Measurements from ENCODE around the gene GRIN2A. TPM values are rescaled to one million over a fixed set of nuclear protein-coding genes. Genes with fewer than 3 reads are reported as not detected.

Gene GRIN2A
- total RNA-seq, 2 donors from 2014 or later = 0.26 to 21.4 TPM

DNA sequence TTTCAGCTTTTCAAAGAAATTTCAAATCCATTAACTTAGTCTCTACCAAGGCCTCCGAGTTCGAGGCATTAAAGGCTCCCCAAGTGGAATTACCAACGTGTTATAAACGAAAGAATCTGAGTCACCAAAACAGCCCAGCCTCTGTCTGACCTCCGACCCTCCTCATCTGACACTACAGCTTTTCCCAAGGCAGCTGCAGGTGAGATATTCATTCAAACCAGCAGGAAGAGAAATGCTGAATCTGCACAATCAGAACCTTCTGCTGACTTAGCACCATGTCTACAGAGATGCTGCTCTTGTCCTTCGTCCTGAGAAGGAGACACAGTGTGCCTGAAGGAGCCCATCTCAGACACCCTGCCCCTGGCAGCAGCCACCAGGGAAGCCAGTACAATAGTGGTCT, 30.5 kb downstream of the GRIN2A start:
- 46 to 58% methylated on average over 6 of the region's 6 CpGs for WGBS, 2 donors
- DNase-seq = no peak
- no peak overlapping the region for H3K27ac ChIP-seq
- no peaks in the 10 kb centered on the region for H3K4me1 ChIP-seq
- H3K9me3 ChIP-seq = no peaks in the 10 kb centered on the region
- H3K27me3 ChIP-seq = no peaks in the 10 kb centered on the region
- H3K36me3 ChIP-seq (replicated peaks in 1 of 2; ENCODE audit: insufficient read depth in 1 of 2, low read depth in 2 of 2) = no peaks in the 10 kb centered on the region
- no peak overlapping the region for H3K4me3 ChIP-seq
- no peak for ATAC-seq
- intact Hi-C loops (cut with DNase I) = no loop called here
- TF ChIP-seq, protein P1, sequence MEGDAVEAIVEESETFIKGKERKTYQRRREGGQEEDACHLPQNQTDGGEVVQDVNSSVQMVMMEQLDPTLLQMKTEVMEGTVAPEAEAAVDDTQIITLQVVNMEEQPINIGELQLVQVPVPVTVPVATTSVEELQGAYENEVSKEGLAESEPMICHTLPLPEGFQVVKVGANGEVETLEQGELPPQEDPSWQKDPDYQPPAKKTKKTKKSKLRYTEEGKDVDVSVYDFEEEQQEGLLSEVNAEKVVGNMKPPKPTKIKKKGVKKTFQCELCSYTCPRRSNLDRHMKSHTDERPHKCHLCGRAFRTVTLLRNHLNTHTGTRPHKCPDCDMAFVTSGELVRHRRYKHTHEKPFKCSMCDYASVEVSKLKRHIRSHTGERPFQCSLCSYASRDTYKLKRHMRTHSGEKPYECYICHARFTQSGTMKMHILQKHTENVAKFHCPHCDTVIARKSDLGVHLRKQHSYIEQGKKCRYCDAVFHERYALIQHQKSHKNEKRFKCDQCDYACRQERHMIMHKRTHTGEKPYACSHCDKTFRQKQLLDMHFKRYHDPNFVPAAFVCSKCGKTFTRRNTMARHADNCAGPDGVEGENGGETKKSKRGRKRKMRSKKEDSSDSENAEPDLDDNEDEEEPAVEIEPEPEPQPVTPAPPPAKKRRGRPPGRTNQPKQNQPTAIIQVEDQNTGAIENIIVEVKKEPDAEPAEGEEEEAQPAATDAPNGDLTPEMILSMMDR (IDR thresholded peaks at IDR 0.05) = no peak
- no peak for TF ChIP-seq POLR2A (IDR thresholded peaks at IDR 0.05)

DNA sequence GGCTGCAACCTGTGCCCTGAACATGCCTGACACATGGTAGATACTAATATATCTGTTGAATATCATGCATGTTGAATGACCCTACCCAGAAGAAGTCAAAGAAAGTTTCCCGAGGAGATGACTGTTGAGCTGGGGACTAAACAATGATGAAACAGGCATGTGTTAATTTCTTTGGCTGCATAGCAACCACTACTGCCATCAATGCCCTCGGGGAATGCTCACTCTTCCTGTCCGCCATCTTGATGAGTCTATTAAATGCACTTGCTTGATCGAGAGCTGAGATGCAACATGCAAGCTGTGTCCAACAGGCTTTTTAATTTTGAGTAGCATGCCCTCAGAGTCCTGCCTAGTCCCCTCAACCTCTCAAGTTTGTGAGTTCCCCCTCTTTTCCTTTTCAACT, 31.3 kb downstream of the GRIN2A start:
- H3K4me1 ChIP-seq = no peaks in the 10 kb centered on the region
- WGBS, 2 donors = 58 to 78% methylated on average over 4 of the region's 4 CpGs
- ATAC-seq (no peak), DNase-seq (no peak)
- H3K36me3 ChIP-seq (replicated peaks in 1 of 2; ENCODE audit: insufficient read depth in 1 of 2, low read depth in 2 of 2) = no peaks in the 10 kb centered on the region
- intact Hi-C loops (cut with DNase I) = no loop called here
- no peak overlapping the region for H3K4me3 ChIP-seq
- no peaks in the 10 kb centered on the region for H3K9me3 ChIP-seq
- no peak for TF ChIP-seq POLR2A (IDR thresholded peaks at IDR 0.05)
- TF ChIP-seq, protein P1 (IDR thresholded peaks at IDR 0.05) = no peak
- no peak overlapping the region for H3K27ac ChIP-seq
- no peaks in the 10 kb centered on the region for H3K27me3 ChIP-seq

DNA sequence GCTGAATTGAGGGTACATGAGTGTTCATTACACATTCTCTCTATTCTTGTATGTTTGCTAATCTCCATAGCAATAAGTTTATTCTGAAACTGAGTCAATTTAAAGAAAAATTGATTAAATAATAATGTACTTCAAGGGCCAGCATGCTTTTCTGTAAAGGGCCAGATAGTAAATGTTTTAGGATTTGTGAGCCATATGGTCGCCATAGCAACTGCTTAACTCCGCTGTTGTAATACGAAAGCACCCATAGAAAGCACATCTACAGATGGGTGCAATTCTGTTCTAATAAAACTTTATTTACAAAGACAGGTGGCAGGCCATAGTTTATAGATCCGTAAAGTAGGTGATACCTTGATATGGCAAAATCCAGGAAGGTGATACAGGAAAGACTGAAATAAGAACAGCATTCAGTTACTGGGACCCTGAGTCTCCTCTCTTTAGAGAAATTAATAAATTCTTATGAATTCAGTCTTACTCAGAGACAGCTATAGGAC, 36.6 kb downstream of the GRIN2A start:
- no peaks in the 10 kb centered on the region for H3K27me3 ChIP-seq
- no peak overlapping the region for H3K4me3 ChIP-seq
- intact Hi-C loops (cut with DNase I) = no loop called here
- no peaks in the 10 kb centered on the region for H3K9me3 ChIP-seq
- H3K36me3 ChIP-seq (replicated peaks in 1 of 2; ENCODE audit: insufficient read depth in 1 of 2, low read depth in 2 of 2) = no peaks in the 10 kb centered on the region
- ATAC-seq = no peak
- no peak overlapping the region for H3K27ac ChIP-seq
- WGBS, 2 donors = 63 to 87% methylated on average over 4 of the region's 4 CpGs
- no peak for DNase-seq
- H3K4me1 ChIP-seq = no peaks in the 10 kb centered on the region
- TF ChIP-seq, protein P1 (IDR thresholded peaks at IDR 0.05) = no peak
- no peak for TF ChIP-seq POLR2A (IDR thresholded peaks at IDR 0.05)

DNA sequence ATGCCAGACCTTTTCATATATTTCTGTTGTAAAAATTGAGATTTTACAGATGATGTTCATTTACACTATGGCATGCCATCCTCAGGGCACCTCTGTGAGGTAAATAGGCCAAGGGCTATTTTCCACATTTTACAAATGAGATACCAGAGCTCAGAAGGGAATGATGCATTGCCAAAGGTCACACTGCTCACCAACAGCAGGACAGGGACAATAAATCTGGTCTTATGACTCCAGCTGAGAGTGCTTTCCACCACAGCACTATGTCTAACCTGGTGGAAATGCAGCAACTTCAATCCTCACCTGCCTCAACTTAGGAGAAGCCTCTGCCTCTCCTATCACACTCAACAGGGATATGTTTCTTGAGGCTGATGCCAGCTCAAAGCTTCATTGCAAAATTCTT, 40.6 kb downstream of the GRIN2A start:
- H3K9me3 ChIP-seq = no peaks in the 10 kb centered on the region

DNA sequence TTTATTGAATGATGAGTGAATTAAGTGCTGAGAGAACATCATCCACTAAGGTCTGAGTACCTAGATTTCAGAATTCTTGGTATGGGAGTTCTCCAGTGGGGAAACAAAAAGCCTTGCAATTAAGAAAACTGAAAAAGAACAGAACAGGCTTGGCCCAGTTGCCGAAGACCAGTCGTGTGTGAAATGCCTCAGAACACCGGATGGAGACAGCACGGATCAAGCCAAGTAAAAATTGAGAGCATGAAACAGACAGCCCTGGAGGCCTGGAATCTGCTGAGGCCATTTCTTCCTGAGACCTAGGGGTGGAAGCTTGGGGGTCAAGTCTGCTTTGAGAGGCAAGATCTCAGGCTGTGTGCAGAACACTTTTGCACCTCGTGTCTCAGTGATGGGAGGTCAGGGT, 43.3 kb downstream of the GRIN2A start:
- H3K4me3 ChIP-seq = no peak overlapping the region
- no peak for DNase-seq
- TF ChIP-seq, protein P1 (IDR thresholded peaks at IDR 0.05) = no peak
- no peak for TF ChIP-seq POLR2A (IDR thresholded peaks at IDR 0.05)
- no peak for ATAC-seq
- no peaks in the 10 kb centered on the region for H3K27me3 ChIP-seq
- H3K4me1 ChIP-seq = no peaks in the 10 kb centered on the region
- no peak overlapping the region for H3K27ac ChIP-seq
- no peaks in the 10 kb centered on the region for H3K36me3 ChIP-seq (replicated peaks in 1 of 2; ENCODE audit: insufficient read depth in 1 of 2, low read depth in 2 of 2)
- 73 to 81% methylated on average over 5 of the region's 5 CpGs for WGBS, 2 donors
- no peaks in the 10 kb centered on the region for H3K9me3 ChIP-seq
- intact Hi-C loops (cut with DNase I) = no loop called here

More for the DNA sequence above, 40.6 kb downstream of the GRIN2A start:
- intact Hi-C loops (cut with DNase I) = no loop called here
- TF ChIP-seq, protein P1 (IDR thresholded peaks at IDR 0.05) = no peak
- TF ChIP-seq POLR2A (IDR thresholded peaks at IDR 0.05) = no peak
- ATAC-seq (no peak), DNase-seq (no peak)
- no peaks in the 10 kb centered on the region for H3K4me1 ChIP-seq
- H3K36me3 ChIP-seq (replicated peaks in 1 of 2; ENCODE audit: insufficient read depth in 1 of 2, low read depth in 2 of 2) = no peaks in the 10 kb centered on the region
- H3K27me3 ChIP-seq = no peaks in the 10 kb centered on the region
- no peak overlapping the region for H3K27ac ChIP-seq
- no peak overlapping the region for H3K4me3 ChIP-seq

Data from body of pancreas (tissue), 4 donors.